Calu3 (cell line): ENCODE measurements around the gene UFC1. TPM values are rescaled to one million over a fixed set of nuclear protein-coding genes. Genes with fewer than 3 reads are reported as not detected.

Experiments
- BruUV-seq: library from RNA; stranded (reverse); fragments of 400-500 nt; replicated peaks from 2 replicates; lab custom pipeline; 2021; lab: Mats Ljungman, UMichigan
- CTCF ChIA-PET: fragments of 300-600 bp; sonication (Branson Sonifier 250); formaldehyde crosslinking; loops from one replicate; lab custom pipeline; 2022; ENCODE audit warnings: antibody characterized with exemption; lab: Charles Lee
- DNase-seq: peaks from one replicate; pipeline ENCODE4 v3.0.0; 2022
- H3K27ac Mint-ChIP-seq: one replicate; pipeline ENCODE4 v1.8.0; 2022; ENCODE audit warnings: mixed read lengths; ENCODE audit not compliant: unreplicated experiment
- H3K27me3 Mint-ChIP-seq: one replicate; pipeline ENCODE4 v1.8.0; 2022; ENCODE audit warnings: mixed read lengths; ENCODE audit not compliant: unreplicated experiment
- H3K36me3 Mint-ChIP-seq: one replicate; pipeline ENCODE4 v1.8.0; 2022; ENCODE audit warnings: mild to moderate bottlenecking, moderate library complexity, mixed read lengths; ENCODE audit not compliant: insufficient read depth, unreplicated experiment
- H3K4me1 Mint-ChIP-seq: one replicate; pipeline ENCODE4 v1.8.0; 2022; ENCODE audit warnings: mild to moderate bottlenecking, low read depth, mixed read lengths; ENCODE audit not compliant: unreplicated experiment
- H3K4me3 Mint-ChIP-seq: one replicate; pipeline ENCODE4 v1.8.0; 2022; ENCODE audit warnings: mild to moderate bottlenecking, low read depth, moderate library complexity, mixed read lengths; ENCODE audit not compliant: unreplicated experiment
- H3K9me3 Mint-ChIP-seq: one replicate; pipeline ENCODE4 v1.8.0; 2022; ENCODE audit warnings: low read depth, mixed read lengths; ENCODE audit not compliant: unreplicated experiment
- intact Hi-C: fragments of 100-400 bp; cut with micrococcal nuclease; formaldehyde crosslinking; loops from one replicate; pipeline ENCODE4 v1.10.0; 2022; ENCODE audit not compliant: unreplicated experiment
- total RNA-seq: library from RNA; stranded (reverse); gene quantifications from 2 replicates; pipeline ENCODE4 v1.2.3, GENCODE V29; 2022
- TF ChIP-seq, protein P1 (sequence below): fragments of 200-600 bp; IDR thresholded peaks from one replicate; pipeline ENCODE4 v1.8.0; 2022; ENCODE audit warnings: antibody characterized with exemption; ENCODE audit not compliant: unreplicated experiment

UFC1 gene
- total RNA-seq, 1 experiment from 2014 or later = 85.8 TPM

DNA sequence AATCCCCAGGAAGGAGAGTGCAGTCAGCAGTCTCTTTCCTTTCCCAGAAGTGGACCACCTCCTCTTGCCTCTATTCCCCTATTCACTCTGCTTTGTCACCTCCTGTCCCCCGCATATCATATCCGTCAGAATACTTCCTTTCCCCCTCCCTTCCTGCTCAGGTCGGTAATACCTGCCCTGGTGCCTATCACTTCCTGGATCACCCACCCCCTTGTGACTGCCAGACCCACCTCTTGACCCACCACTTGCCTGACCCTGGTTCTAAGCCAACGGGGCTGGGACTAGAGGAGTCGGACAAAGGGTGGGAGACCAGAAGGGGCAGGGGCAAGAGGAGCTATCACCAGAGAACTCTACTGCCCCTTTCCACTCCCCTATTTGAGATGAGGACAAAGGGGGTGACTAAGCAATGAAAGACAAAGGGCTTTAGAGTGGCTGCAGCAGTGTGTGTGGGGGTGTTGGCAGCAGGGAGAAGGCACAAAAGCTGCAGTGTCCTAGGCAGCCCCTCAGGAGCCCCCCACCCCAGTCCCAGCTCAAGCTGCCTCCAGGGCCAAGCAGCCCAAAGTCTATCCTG is 46.7 kb downstream of the UFC1 start:
- H3K27ac Mint-ChIP-seq = no peak overlapping the region
- no peak for DNase-seq
- BruUV-seq = no TSS peak
- CTCF ChIA-PET = interaction anchor here (0.6 kb wide), 1 partner anchor 172 kb away, joined by 4 read pairs; no protein-coding TSS in a partner anchor
- intact Hi-C loops = loop anchor here (10.0 kb wide), 1 partner anchor 544 kb away; the partner anchor contains the start of gene DUSP12
- no peak overlapping the region for H3K4me3 Mint-ChIP-seq
- no peaks in the 10 kb centered on the region for H3K9me3 Mint-ChIP-seq
- peaks cover 48% of the 10 kb centered on the region for H3K4me1 Mint-ChIP-seq
- peaks cover 14% of the 10 kb centered on the region for H3K36me3 Mint-ChIP-seq
- TF ChIP-seq, protein P1, sequence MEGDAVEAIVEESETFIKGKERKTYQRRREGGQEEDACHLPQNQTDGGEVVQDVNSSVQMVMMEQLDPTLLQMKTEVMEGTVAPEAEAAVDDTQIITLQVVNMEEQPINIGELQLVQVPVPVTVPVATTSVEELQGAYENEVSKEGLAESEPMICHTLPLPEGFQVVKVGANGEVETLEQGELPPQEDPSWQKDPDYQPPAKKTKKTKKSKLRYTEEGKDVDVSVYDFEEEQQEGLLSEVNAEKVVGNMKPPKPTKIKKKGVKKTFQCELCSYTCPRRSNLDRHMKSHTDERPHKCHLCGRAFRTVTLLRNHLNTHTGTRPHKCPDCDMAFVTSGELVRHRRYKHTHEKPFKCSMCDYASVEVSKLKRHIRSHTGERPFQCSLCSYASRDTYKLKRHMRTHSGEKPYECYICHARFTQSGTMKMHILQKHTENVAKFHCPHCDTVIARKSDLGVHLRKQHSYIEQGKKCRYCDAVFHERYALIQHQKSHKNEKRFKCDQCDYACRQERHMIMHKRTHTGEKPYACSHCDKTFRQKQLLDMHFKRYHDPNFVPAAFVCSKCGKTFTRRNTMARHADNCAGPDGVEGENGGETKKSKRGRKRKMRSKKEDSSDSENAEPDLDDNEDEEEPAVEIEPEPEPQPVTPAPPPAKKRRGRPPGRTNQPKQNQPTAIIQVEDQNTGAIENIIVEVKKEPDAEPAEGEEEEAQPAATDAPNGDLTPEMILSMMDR = no peak
- peaks cover 25% of the 10 kb centered on the region for H3K27me3 Mint-ChIP-seq

DNA sequence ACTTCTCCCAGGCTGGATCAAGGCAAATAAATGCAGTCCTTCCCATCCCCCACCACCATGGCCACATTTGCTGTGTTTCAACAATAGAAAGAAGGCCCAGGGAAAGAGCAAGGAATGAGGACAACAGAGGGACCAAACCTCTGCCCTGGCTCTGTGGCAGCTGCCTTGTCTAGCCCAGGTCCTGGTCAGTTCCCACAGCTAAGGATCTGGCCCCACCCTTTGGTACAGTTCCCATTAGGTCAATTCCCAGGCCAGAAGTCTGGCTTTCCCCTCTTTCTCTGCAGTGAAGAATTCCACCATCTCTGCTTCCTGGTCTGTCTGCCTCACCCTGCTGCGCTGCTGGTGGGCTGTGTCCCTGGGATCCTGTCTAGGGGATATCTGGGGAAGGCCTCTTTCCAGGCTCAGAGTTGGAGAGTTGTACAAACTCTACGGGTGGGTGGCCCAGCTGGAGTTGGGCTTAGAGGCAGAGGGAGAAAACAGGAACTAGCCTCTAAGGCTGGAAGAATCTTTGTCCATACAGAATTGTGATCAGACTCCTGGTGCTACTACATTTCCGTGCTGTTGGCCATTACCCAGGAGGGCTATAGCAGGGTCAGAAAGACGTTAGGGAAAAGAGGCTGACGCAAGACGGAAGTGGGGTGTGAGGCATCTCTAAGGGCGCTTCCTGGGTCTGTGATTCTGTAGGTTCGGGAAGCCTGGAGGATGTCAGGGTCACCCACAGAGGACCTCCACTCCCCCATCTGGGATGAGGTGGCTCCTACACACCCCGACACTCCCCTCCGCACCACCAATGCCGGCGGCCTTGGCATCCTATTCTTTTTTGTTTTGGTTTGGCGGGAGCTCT is 47.4 kb downstream of the UFC1 start:
- DNase-seq = no peak

DNA sequence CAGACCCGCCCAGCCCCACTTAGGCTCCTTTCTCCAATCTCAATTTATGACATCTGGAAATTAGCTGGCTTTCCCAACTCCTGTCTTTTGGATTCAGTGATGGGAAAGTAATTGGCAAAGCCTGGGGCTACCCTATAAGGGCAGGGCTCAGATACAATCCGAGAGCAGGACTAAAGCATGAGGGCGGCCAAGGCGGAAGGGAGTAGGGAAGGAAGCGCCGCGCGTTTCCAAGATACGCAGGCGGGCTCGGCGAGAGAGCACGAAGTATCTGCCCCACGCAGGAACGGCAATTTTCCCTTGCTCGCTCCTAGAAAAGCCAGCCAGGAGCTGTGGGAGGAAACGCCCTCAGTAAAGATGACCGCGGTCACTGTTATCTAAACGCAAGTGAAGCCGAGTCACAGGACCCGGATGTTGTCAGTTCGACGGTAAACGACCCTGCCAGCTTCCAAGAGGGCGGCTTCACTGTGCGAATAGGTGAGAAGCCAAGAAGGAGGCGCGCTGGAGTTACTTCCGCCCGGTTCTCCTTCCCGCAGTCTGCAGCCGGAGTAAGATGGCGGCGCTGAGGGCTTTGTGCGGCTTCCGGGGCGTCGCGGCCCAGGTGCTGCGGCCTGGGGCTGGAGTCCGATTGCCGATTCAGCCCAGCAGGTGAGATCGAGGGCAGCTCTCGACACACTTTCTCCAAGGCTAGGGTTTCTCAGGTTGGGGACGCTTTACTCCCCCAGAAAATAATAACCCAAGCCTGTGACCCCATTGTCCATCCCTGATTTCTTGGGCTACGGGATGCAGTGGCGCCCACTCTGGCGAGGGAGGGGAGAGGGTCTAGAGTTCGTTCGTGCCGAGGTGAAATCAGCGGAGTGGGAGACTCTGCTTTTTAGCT is 48.3 kb downstream of the UFC1 start, which contains the start of gene NDUFS2:
Gene NDUFS2, plus strand, starts transcription at position 532 of the 877 bp plus-strand sequence. Its CDS starts 19 bp downstream, at position 551.
- H3K36me3 Mint-ChIP-seq = peaks cover 20% of the 10 kb centered on the region
- DNase-seq = peak; percentile 96
- H3K27ac Mint-ChIP-seq = peak within 1 kb of the TSS; percentile 71
- intact Hi-C loops = loop anchor here (10.0 kb wide), 1 partner anchor 543 kb away; the partner anchor contains the start of gene DUSP12
- TF ChIP-seq, protein P1 = peak; percentile 34
- H3K4me1 Mint-ChIP-seq = peaks cover 48% of the 10 kb centered on the region
- BruUV-seq = TSS peak; percentile 96
- CTCF ChIA-PET = interaction anchor here (0.5 to 2.2 kb wide), 8 partner anchors 15 to 1259 kb away, joined by 3 to 22 read pairs (median 6); partner anchors contain the start of genes DEDD, PCP4L1 and TOMM40L
- H3K9me3 Mint-ChIP-seq = no peaks in the 10 kb centered on the region
- H3K4me3 Mint-ChIP-seq = peak within 1 kb of the TSS; percentile 78
- H3K27me3 Mint-ChIP-seq = peaks cover 24% of the 10 kb centered on the region

More for the DNA sequence above, 47.4 kb downstream of the UFC1 start:
- CTCF ChIA-PET = interaction anchor here (0.5 to 2.2 kb wide), 5 partner anchors 25 to 171 kb away, joined by 3 to 22 read pairs (median 4); partner anchors contain the start of genes PCP4L1 and TOMM40L
- H3K36me3 Mint-ChIP-seq = peaks cover 16% of the 10 kb centered on the region
- peak overlapping the region; percentile 71 for H3K27ac Mint-ChIP-seq
- H3K4me3 Mint-ChIP-seq = peak overlapping the region; percentile 78
- intact Hi-C loops = loop anchor here (10.0 kb wide), 1 partner anchor 544 kb away; the partner anchor contains the start of gene DUSP12
- peaks cover 25% of the 10 kb centered on the region for H3K27me3 Mint-ChIP-seq
- TF ChIP-seq, protein P1 = no peak
- BruUV-seq = no TSS peak
- peaks cover 48% of the 10 kb centered on the region for H3K4me1 Mint-ChIP-seq
- no peaks in the 10 kb centered on the region for H3K9me3 Mint-ChIP-seq
